Left forelimb (tissue), 1 donor: ENCODE data around the gene C18orf54.
"Not testable (repeated sequence)": the region's sequence is repeated elsewhere in the genome, so short reads cannot be mapped to it uniquely, and the experiment has no call there.

ENCODE experiments used
- DNase-seq: peaks from one replicate; pipeline ENCODE4 v3.0.0-alpha.2; 2018; ENCODE audit warnings: low spot score

Gene C18orf54

GRCh38 chr18:54357660-54358494 is at the start of gene C18orf54, which contains the start of gene STARD6:
Gene C18orf54, plus strand, starts transcription at chr18:54357906. Its CDS starts 2,667 bp downstream, at chr18:54360573.
Gene STARD6, minus strand, starts transcription at chr18:54357858. Its CDS starts 3,285 bp downstream, at chr18:54354573.
- peak; percentile 92 for DNase-seq

- not testable (repeated sequence) for DNase-seq
These were observed 48.1 kb upstream of the C18orf54 start for GRCh38 chr18:54309564-54309963.

- no peak for DNase-seq
These were observed 41.5 kb upstream of the C18orf54 start for GRCh38 chr18:54316071-54316820.

GRCh38 chr18:54323561-54323960 is 34.1 kb upstream of the C18orf54 start:
- DNase-seq: no peak

- no peak for DNase-seq
These were observed 33.7 kb upstream of the C18orf54 start for GRCh38 chr18:54323970-54324369.

- DNase-seq: no peak
These were observed 29.9 kb upstream of the C18orf54 start for GRCh38 chr18:54327818-54328217.

- DNase-seq: no peak
These were observed 27.9 kb upstream of the C18orf54 start for GRCh38 chr18:54329787-54330186.

- no peak for DNase-seq
These were observed 26.7 kb upstream of the C18orf54 start for GRCh38 chr18:54330768-54331548.

GRCh38 chr18:54335638-54336173 is 22.0 kb upstream of the C18orf54 start:
- DNase-seq: no peak

GRCh38 chr18:54338230-54338629 is 19.5 kb upstream of the C18orf54 start:
- no peak for DNase-seq

GRCh38 chr18:54351186-54351585 is 6.5 kb upstream of the C18orf54 start:
- DNase-seq: no peak

GRCh38 chr18:54357082-54357659 is 535 bp upstream of the C18orf54 start:
- DNase-seq: no peak

GRCh38 chr18:54358495-54359040 is 862 bp downstream of the C18orf54 start:
- DNase-seq: no peak

GRCh38 chr18:54359233-54359632 is 1.5 kb downstream of the C18orf54 start:
- no peak for DNase-seq

GRCh38 chr18:54360406-54360805 is 2.7 kb downstream of the C18orf54 start:
- DNase-seq: no peak

GRCh38 chr18:54378057-54378456 is 20.4 kb downstream of the C18orf54 start:
- DNase-seq: no peak

GRCh38 chr18:54381640-54382039 is 23.9 kb downstream of the C18orf54 start:
- no peak for DNase-seq

GRCh38 chr18:54382076-54382475 is 24.4 kb downstream of the C18orf54 start:
- no peak for DNase-seq

GRCh38 chr18:54382733-54383252 is 25.1 kb downstream of the C18orf54 start:
- DNase-seq: no peak

- DNase-seq: no peak
These were observed 28.3 kb downstream of the C18orf54 start for GRCh38 chr18:54386043-54386442.
